Spleen (tissue), 11 donors: ENCODE results near the gene DACT1. TPM values are rescaled to one million over a fixed set of nuclear protein-coding genes. Genes with fewer than 3 reads are reported as not detected.

ENCODE experiments used
- DNase-seq: peaks from one replicate; pipeline ENCODE4 v3.0.0-alpha.2; 2020
- H3K27ac ChIP-seq, 8 donors: fragments of 200-600 bp; sonication (generic) in 7 of 8; 1 replicate in 4 of 8; 2 replicates in 4 of 8; pipeline versions ENCODE4 v1.5.0 to v1.8.0; 2016 to 2021; ENCODE audit warnings: inconsistent platforms in 4 of 8, mild to moderate bottlenecking in 4 of 8, moderate library complexity in 1 of 8
- H3K27me3 ChIP-seq, 7 donors: fragments of 200-600 bp; sonication (generic) in 6 of 7; replicated peaks in 1 of 7; 1 replicate in 4 of 7; 2 replicates in 3 of 7; pipeline versions ENCODE4 v1.5.0 to v1.8.0; 2016 to 2021; ENCODE audit warnings: inconsistent platforms in 3 of 7, mild to moderate bottlenecking in 1 of 7
- H3K36me3 ChIP-seq, 6 donors: fragments of 200-600 bp; sonication (generic) in 5 of 6; 1 replicate in 4 of 6; 2 replicates in 2 of 6; pipeline versions ENCODE4 v1.5.0 to v1.8.0; 2016 to 2021; ENCODE audit warnings: inconsistent platforms in 2 of 6
- H3K4me1 ChIP-seq, 6 donors: fragments of 200-600 bp; sonication (generic) in 5 of 6; 1 replicate in 3 of 6; 2 replicates in 3 of 6; pipeline versions ENCODE4 v1.5.0 to v1.8.0; 2016 to 2021; ENCODE audit warnings: inconsistent platforms in 3 of 6
- H3K4me3 ChIP-seq, 8 donors: fragments of 200-600 bp; sonication (generic) in 7 of 8; 1 replicate in 4 of 8; 2 replicates in 4 of 8; pipeline versions ENCODE4 v1.5.0 to v1.8.0; 2016 to 2021; ENCODE audit warnings: inconsistent platforms in 4 of 8, mild to moderate bottlenecking in 4 of 8, moderate library complexity in 2 of 8
- H3K9me3 ChIP-seq, 8 donors: fragments of 200-600 bp; sonication (generic) in 7 of 8; 1 replicate in 4 of 8; 2 replicates in 4 of 8; pipeline versions ENCODE4 v1.5.0 to v1.8.0; 2016 to 2021; ENCODE audit warnings: inconsistent platforms in 4 of 8
- CTCF ChIP-seq, 11 experiments: fragments of 200-600 bp in 7 of 11; fragments of 450-650 bp in 4 of 11; sonication (generic) in 4 of 11; IDR thresholded peaks in 8 of 11; conservative IDR thresholded peaks in 3 of 11; 1 replicate in 7 of 11; 2 replicates in 4 of 11; pipeline versions ENCODE4 v1.4.0 to v1.8.0; 2016 to 2021; ENCODE audit warnings: antibody characterized with exemption in 11 of 11, inconsistent platforms in 4 of 11, mild to moderate bottlenecking in 1 of 11
- POLR2A ChIP-seq, 3 donors: fragments of 450-650 bp; IDR thresholded peaks; one replicate each; pipeline ENCODE4 v1.5.1; 2017; ENCODE audit warnings: antibody characterized with exemption in 3 of 3, mild to moderate bottlenecking in 1 of 3
- POLR2AphosphoS5 ChIP-seq, 3 donors: sonication (generic); formaldehyde crosslinking; IDR thresholded peaks; one replicate each; pipeline ENCODE4 v1.5.1; 2017; ENCODE audit warnings: antibody characterized with exemption in 3 of 3
- WGBS, 5 donors: extraction: QIAGEN DNeasy Blood & Tissue Kit in 3 of 5; methylation state at CpG; one replicate each; pipeline versions ENCODE4 v1.1.5 to v1.1.7; 2013 to 2018; 5-methylcytosine and 5-hydroxymethylcytosine counted together
- intact Hi-C: fragments of 100-400 bp; cut with DNase I; formaldehyde crosslinking; loops from one replicate; pipeline ENCODE4 v1.15.0; 2023; ENCODE audit warnings: low total_unique reads
- polyA plus RNA-seq, 3 donors: library from polyadenylated mRNA; stranded (reverse); fragments of 200-250 nt; gene quantifications; one replicate each; pipeline ENCODE4 v1.2.1, GENCODE V29; 2013
- total RNA-seq, 7 donors: library from RNA; depleted of rRNA in 3 of 7; stranded (reverse); fragments of >200 nt in 3 of 7; fragmentation: NEBNext Ultra II Directional in 4 of 7; extraction: Animal tissue kit (Norgen Biotek cat#: 25700) in 4 of 7; gene quantifications; one replicate each; pipeline versions ENCODE4 v1.1.0 to v1.2.1, GENCODE V29; 2016 to 2021
- donor health status: healthy with polysubstance abuse.
- donor health status: DM: no; HTN: no; CAD: no; lungs with moderate emphysema.
- donor health status: DM: no; HTN: no; CAD: no.
- donor health status: Bipolar disorder and iron deficiency.
- donor health status: healthy.
- donor health status: DM: no; HTN: no; CAD: no.
- donor health status: DM: yes; HTN: yes; CAD: no.

The DACT1 gene
- total and polyA plus RNA-seq, 10 donors, result 1.3 to 23.4 (median 8.6) TPM

GRCh38 chr14:58636129-58636528, 1.6 kb upstream of the DACT1 start:
- Histone ChIP-seq H3K4me3 (no peak overlapping the region), H3K27ac (peak overlapping the region in 1 of 8 donors; percentile 11), H3K36me3 (peaks cover 0 to 1% (median 0%) of the 10 kb centered on the region in 6 donors), H3K9me3 (no peaks in the 10 kb centered on the region), H3K4me1 (peaks cover 3 to 61% (median 37%) of the 10 kb centered on the region in 6 donors), H3K27me3 (peaks cover 0 to 39% (median 5%) of the 10 kb centered on the region in 7 donors)
- DNase-seq, result no peak
- intact Hi-C loops, result no loop called here
- 79 to 90% (median 84%) methylated on average over 4 of the region's 4 CpGs for WGBS, 5 donors
- TF ChIP-seq POLR2A (IDR thresholded peaks at IDR 0.05) (no peak), POLR2AphosphoS5 (IDR thresholded peaks at IDR 0.05) (no peak), CTCF (IDR thresholded peaks at IDR 0.05 in 8 of 11, conservative IDR thresholded peaks at IDR 0.05 in 3 of 11) (no peak)

GRCh38 chr14:58637040-58637390, 747 bp upstream of the DACT1 start:
- 12 to 20% (median 13%) methylated on average over 17 of the region's 17 CpGs for WGBS, 5 donors
- Histone ChIP-seq H3K9me3 (no peaks in the 10 kb centered on the region), H3K27me3 (peaks cover 0 to 39% (median 5%) of the 10 kb centered on the region in 7 donors), H3K4me1 (peaks cover 3 to 61% (median 37%) of the 10 kb centered on the region in 6 donors), H3K4me3 (peak overlapping the region; percentile 55 to 76 (median 64)), H3K36me3 (peaks cover 0 to 8% (median 0%) of the 10 kb centered on the region in 6 donors), H3K27ac (peak overlapping the region in 7 of 8 donors; percentile 79 to 88 (median 87))
- TF ChIP-seq POLR2A (IDR thresholded peaks at IDR 0.05) (no peak), CTCF (IDR thresholded peaks at IDR 0.05 in 8 of 11, conservative IDR thresholded peaks at IDR 0.05 in 3 of 11) (no peak), POLR2AphosphoS5 (IDR thresholded peaks at IDR 0.05) (no peak)
- DNase-seq, result no peak
- intact Hi-C loops, result no loop called here

- Histone ChIP-seq H3K27ac (peak overlapping the region; percentile 48 to 88 (median 86)), H3K27me3 (peaks cover 0 to 39% (median 5%) of the 10 kb centered on the region in 7 donors), H3K9me3 (no peaks in the 10 kb centered on the region), H3K36me3 (peaks cover 0 to 17% (median 0%) of the 10 kb centered on the region in 6 donors), H3K4me1 (peaks cover 3 to 61% (median 37%) of the 10 kb centered on the region in 6 donors), H3K4me3 (peak overlapping the region; percentile 55 to 76 (median 64))
- intact Hi-C loops, result no loop called here
- peak; percentile 84 for DNase-seq
- TF ChIP-seq POLR2AphosphoS5 (IDR thresholded peaks at IDR 0.05), result peak in 2 of 3 donors; percentile 22 to 68
- TF ChIP-seq POLR2A (IDR thresholded peaks at IDR 0.05), result no peak
- TF ChIP-seq CTCF (IDR thresholded peaks at IDR 0.05 in 8 of 11, conservative IDR thresholded peaks at IDR 0.05 in 3 of 11), result peak in 2 of 11 experiments; percentile 2 to 7
- 1 to 3% (median 1%) methylated on average over 29 to 75 of the region's 75 CpGs for WGBS, 5 donors
These were observed 752 bp downstream of the DACT1 start for GRCh38 chr14:58638231-58639197.

GRCh38 chr14:58639198-58639565, 1.4 kb downstream of the DACT1 start:
- Histone ChIP-seq H3K4me3 (peak overlapping the region in 7 of 8 donors; percentile 55 to 76 (median 63)), H3K36me3 (peaks cover 0 to 17% (median 0%) of the 10 kb centered on the region in 6 donors), H3K9me3 (no peaks in the 10 kb centered on the region), H3K27ac (peak overlapping the region in 5 of 8 donors; percentile 79 to 88 (median 87)), H3K4me1 (peaks cover 3 to 61% (median 37%) of the 10 kb centered on the region in 6 donors), H3K27me3 (peaks cover 0 to 39% (median 5%) of the 10 kb centered on the region in 7 donors)
- TF ChIP-seq POLR2AphosphoS5 (IDR thresholded peaks at IDR 0.05) (no peak), CTCF (IDR thresholded peaks at IDR 0.05 in 8 of 11, conservative IDR thresholded peaks at IDR 0.05 in 3 of 11) (no peak)
- intact Hi-C loops, result no loop called here
- WGBS, 5 donors, result 19 to 35% (median 30%) methylated on average over 5 of the region's 5 CpGs
- no peak for DNase-seq
